ENCODE measurements around the gene B4GALNT4.
"Not testable (repeated sequence)": the region's sequence is repeated elsewhere in the genome, so short reads cannot be mapped to it uniquely, and the experiment has no call there.

B4GALNT4 gene

DNA sequence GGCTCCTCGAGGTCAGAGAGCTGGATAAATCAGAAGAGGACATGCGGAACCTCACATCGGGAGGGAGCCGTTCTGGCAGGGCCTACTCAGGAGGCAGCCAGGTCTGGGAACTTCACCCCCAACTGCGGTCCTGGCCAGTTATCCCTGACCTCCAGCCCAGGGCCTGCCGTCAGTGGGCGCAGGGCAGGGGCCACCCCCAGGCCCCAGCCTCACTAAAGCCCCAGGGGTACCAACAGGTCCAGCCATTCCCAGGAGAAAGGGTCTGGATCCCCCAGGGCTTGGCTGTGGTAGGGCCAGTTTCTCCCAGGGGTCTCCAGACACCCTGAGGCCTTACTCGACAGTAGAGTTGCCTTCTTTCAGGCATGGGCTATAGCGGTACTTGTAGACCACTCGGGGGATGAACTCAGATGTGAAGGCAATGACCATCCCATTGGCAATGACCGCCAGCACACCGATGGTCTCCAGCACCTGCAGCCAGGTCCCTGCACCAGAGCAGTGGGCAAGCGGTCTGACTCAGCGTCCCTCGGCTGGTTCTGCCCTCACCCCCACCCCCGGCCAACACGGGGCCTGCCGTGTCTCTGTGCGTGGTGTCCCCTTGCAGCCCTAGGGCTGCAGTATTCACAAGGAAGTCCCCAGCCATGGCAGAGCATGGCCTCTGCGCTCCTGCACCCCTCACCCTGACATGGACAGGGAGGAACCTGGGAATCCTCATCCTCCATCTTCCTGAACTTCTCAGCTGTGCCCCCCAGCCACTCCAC is 50.1 kb downstream of the B4GALNT4 start:
- no peak for DNase-seq (ENCODE audit: low read depth in 2 of 3, low spot score in 2 of 3)

GRCh38 chr11:420054-420910 is 51.0 kb downstream of the B4GALNT4 start:
- no peak for DNase-seq (ENCODE audit: low read depth in 2 of 3, low spot score in 2 of 3)

DNA sequence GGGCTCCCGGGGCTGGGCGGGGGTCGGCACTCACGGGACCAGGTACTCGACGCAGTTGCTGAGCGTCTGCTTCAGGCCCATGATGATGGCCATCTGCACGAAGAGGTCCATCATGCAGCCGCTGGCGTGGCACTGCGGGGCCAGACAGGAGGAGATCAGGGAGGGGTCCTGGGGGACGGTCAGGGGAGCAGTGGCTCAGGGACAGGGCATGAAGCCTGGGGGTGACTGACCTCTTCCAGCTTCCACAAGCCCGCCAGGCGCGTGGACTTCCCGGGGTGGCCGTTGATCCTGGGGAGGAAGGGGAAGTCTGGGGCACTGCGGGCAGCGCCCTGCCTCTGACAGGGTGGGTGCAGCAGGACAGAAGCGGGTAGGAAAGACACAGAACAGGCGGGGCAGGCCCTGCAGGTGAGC is 51.6 kb downstream of the B4GALNT4 start:
- no peak for DNase-seq (ENCODE audit: low read depth in 2 of 3, low spot score in 2 of 3)

DNA sequence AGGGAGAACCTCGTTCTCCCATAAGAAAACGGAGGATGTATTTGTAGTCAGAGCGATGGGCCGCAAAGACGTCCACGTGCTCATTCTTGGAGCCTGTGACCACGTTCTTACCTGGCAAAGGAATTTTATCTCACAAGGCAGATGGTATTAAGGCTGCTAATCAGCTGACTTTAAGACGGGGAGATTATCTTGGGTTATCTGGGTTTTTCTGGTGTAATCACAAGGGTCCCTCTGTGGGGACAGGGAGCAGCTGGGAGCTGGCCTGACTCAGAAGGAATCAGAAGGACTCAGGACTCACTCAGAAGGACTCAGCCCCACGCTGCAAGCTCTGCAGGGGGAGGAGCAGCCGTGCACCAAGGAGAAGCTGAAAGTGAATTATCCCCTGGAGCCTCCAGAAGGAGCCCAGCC is 53.0 kb downstream of the B4GALNT4 start:
- DNase-seq (ENCODE audit: low read depth in 2 of 3, low spot score in 2 of 3): no peak

DNA sequence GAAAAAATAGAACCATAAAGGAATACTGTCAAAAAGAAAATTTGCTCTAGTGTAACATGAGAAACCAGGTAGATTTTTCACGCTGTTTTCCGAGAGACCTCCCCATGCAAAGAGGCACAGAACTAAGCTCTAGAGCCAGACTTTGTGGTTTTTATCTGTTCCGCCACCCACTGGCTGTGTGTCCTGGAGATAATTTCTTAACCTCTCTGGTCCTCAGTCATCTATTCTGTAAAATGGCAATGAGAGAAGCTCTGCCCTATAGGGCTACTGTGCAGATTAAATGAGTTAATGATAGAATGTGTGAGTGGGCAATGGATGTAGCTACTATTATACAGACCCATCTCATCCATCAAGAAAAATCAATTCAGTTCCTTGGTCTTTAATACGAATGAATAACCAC is 54.9 kb downstream of the B4GALNT4 start:
- no peak for DNase-seq (ENCODE audit: low read depth in 2 of 3, low spot score in 2 of 3)

GRCh38 chr11:424766-425165 is 55.5 kb downstream of the B4GALNT4 start:
- DNase-seq (ENCODE audit: low read depth in 2 of 3, low spot score in 2 of 3): not testable (repeated sequence)

DNA sequence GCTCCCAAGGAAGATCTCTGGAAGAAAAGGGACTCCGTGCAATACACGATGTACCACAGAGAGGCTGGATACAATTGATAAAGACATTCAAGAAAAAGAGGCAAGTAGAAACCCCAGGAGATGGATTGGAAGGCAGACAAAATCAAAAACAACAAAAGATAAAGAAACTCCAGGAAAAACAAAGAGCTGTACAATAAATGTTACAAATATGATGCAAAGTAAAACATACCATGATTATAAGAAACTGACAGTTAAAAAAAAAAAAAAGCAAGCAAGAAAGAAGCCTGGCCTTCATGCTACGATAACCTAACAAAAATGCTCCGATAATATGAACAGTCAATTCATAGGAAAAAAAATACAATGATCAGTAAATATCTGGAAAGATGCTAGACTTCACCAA is 56.0 kb downstream of the B4GALNT4 start:
- no peak for DNase-seq (ENCODE audit: low read depth in 2 of 3, low spot score in 2 of 3)

DNA sequence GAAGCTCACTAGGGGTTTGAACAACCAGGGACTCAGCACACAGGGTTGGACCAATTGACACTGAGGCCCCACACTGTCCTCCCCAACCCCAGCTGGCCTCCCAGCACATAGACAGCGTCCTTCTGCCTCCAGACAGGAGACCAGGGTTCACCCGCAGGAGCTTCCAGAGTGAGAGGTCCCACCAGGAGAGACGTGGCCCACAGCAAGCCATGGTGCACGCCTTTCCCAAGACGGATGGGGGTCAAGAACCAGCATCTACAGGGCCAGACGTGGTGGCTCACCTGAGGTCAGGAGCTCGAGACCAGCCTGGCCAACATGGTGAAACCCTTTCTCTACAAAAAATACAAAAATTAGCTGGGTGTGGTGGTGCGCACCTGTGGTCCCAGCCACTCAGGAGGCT is 57.6 kb downstream of the B4GALNT4 start:
- DNase-seq (ENCODE audit: low read depth in 2 of 3, low spot score in 2 of 3): no peak

DNA sequence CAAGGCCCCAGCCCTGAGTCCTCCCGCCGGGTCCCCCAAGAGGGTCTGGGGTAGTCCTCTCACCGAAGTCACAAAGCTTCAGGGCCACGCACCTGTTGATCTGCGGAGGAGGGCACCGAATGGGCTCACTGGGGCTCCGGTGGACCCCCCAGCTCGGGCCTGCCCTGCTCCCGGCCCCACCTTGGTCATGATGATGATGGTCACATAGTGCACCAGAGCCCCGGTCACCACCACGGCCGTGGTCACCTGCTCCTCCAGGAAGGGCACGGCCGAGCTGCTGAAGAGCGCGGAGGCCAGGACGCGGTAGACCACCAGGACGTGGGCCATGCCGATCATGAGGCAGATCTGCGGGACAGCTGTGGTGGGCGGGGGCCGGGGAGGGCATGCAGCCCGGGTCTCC is 59.0 kb downstream of the B4GALNT4 start:
- DNase-seq (ENCODE audit: low read depth in 2 of 3, low spot score in 2 of 3): no peak

DNA sequence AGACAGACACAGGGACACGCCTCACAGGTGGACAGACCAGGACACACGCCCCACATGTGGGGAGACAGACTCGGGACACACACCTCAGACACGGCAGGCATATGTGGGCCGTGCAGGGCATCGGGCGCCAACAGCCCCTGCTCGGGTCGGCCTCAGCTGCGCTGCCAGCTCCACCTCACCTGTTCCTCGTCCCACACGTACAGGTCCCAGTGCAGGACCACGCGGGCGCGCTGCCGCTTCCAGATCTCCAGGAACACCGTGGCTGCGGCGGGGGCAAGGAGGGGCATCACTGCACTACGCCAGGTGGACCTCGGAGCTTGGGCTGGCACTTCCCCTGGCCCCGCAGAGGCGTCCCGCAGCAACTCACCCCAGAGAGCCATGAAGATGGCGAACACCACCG is 60.1 kb downstream of the B4GALNT4 start:
- DNase-seq (ENCODE audit: low read depth in 2 of 3, low spot score in 2 of 3): no peak

DNA sequence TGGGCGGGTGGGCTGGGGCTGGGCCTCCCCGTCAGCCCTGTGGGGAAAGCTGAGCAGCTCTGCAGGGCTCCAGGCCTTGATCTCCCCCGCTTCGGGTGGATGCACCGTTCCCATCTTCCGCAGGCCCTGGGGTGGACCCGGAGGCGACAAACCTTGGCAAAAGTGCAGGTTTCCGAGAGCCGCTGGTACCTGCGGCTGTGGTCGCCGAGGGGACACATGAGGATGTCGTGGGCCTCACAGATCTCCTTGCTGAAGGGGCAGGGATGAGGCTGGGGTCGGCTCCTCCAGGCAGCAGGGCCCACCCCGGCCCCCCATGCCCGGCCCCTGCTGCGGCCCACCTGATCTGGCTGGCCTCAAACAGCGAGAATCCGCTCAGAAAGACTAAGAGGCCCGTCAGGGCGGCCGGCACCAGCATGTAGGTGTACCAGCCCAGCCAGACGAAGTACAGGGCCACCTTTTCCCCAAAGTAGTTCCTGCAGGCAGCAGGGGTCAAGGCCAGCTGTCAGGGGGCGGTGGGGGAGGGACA is 60.7 kb downstream of the B4GALNT4 start:
- DNase-seq (ENCODE audit: low read depth in 2 of 3, low spot score in 2 of 3): no peak

Data from activated CD8-positive, alpha-beta memory T cell treated with anti-CD3 and anti-CD28 coated beads for 48 hours (primary cell).